Skeletal muscle satellite cell (primary cell): ENCODE results near the gene DUSP16.
"Not testable (repeated sequence)": the region's sequence is repeated elsewhere in the genome, so short reads cannot be mapped to it uniquely, and the experiment has no call there.

Experiments
- H3K27me3 ChIP-seq: 2 replicates; pipeline ENCODE4 v1.7.0; 2013; ENCODE audit warnings: low read length; ENCODE audit not compliant: control insufficient read depth, insufficient read depth
- H3K36me3 ChIP-seq: 2 replicates; pipeline ENCODE4 v1.7.0; 2013; ENCODE audit warnings: mild to moderate bottlenecking, control low read depth, low read length; ENCODE audit not compliant: insufficient read depth
- H3K4me1 ChIP-seq: 2 replicates; pipeline ENCODE4 v1.7.0; 2013; ENCODE audit warnings: low read length; ENCODE audit not compliant: control insufficient read depth, insufficient read depth
- H3K4me2 ChIP-seq: 2 replicates; pipeline ENCODE4 v1.7.0; 2013; ENCODE audit warnings: mild to moderate bottlenecking, low read length
- H3K4me3 ChIP-seq: 2 replicates; pipeline ENCODE4 v1.7.0; 2013; ENCODE audit warnings: low read length
- H3K9ac ChIP-seq: 2 replicates; pipeline ENCODE4 v1.7.0; 2013; ENCODE audit warnings: mild to moderate bottlenecking, low read depth, low read length, moderate library complexity
- H3K9me3 ChIP-seq: replicated peaks from 2 replicates; pipeline ENCODE4 v1.7.0; 2013; ENCODE audit warnings: mild to moderate bottlenecking, control low read depth, low read length

The DUSP16 gene

DNA sequence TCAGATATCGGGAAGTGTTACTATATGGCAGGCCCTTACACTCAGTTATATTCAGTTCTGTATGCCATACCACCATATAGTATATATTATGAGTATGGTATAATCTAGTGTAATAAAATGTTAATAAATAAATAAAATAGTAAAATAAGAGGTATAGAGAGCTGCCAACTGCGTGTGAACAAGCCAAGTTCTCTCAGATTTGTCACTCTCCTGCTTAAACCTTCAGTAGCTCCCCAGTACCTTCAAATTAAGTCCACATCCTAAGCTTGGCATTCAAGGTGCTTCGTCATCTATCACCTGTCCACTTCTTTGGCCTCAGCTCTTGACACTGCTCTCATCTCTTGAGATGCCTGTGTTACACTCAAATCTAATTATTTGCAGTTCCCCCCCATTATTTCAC is 36.2 kb upstream of the DUSP16 start:
- Histone ChIP-seq H3K4me1 (no peaks in the 10 kb centered on the region), H3K4me3 (no peak overlapping the region), H3K9me3 (no peaks in the 10 kb centered on the region), H3K9ac (no peak overlapping the region), H3K36me3 (no peaks in the 10 kb centered on the region), H3K4me2 (no peak overlapping the region), H3K27me3 (peaks cover 19% of the 10 kb centered on the region)

- H3K27me3 ChIP-seq: peaks cover 16% of the 10 kb centered on the region
- not testable (repeated sequence) for H3K4me3 ChIP-seq, H3K4me2 ChIP-seq
Measured at GRCh38 chr12:12596598-12596997, 33.9 kb upstream of the DUSP16 start.

DNA sequence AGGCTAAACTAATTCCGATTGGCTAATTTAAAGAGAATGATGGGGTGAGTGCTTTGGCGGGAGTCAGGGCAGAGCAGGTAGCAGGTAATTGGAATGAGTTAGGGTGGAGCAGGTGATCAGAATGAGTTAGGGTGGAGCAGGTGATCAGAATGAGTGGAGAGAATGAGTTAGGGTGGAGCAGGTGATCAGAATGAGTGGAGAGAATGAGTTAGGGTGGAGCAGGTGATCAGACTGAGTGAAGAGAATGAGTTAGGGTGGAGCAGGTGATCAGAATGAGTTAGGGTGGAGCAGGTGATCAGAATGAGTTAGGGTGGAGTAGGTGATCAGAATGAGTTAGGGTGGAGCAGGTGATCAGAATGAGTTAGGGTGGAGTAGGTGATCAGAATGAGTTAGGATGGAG is 33.3 kb upstream of the DUSP16 start:
- peaks cover 14% of the 10 kb centered on the region for H3K27me3 ChIP-seq
- H3K36me3 ChIP-seq, H3K4me2 ChIP-seq, H3K9ac ChIP-seq, H3K4me1 ChIP-seq, H3K4me3 ChIP-seq, H3K9me3 ChIP-seq: not testable (repeated sequence)

More at GRCh38 chr12:12596598-12596997, 33.9 kb upstream of the DUSP16 start:
- not testable (repeated sequence) for H3K36me3 ChIP-seq, H3K9ac ChIP-seq, H3K9me3 ChIP-seq, H3K4me1 ChIP-seq

GRCh38 chr12:12592930-12593329 is 30.3 kb upstream of the DUSP16 start:
- Histone ChIP-seq H3K36me3 (no peaks in the 10 kb centered on the region), H3K4me2 (no peak overlapping the region), H3K4me3 (no peak overlapping the region), H3K4me1 (peaks cover 5% of the 10 kb centered on the region), H3K9me3 (no peaks in the 10 kb centered on the region), H3K9ac (no peak overlapping the region), H3K27me3 (peaks cover 11% of the 10 kb centered on the region)

- Histone ChIP-seq H3K4me3 (no peak overlapping the region), H3K4me2 (no peak overlapping the region), H3K9me3 (no peaks in the 10 kb centered on the region), H3K4me1 (peaks cover 5% of the 10 kb centered on the region), H3K36me3 (no peaks in the 10 kb centered on the region), H3K9ac (no peak overlapping the region), H3K27me3 (peaks cover 15% of the 10 kb centered on the region)
Measured at GRCh38 chr12:12590961-12591360, 28.3 kb upstream of the DUSP16 start.

DNA sequence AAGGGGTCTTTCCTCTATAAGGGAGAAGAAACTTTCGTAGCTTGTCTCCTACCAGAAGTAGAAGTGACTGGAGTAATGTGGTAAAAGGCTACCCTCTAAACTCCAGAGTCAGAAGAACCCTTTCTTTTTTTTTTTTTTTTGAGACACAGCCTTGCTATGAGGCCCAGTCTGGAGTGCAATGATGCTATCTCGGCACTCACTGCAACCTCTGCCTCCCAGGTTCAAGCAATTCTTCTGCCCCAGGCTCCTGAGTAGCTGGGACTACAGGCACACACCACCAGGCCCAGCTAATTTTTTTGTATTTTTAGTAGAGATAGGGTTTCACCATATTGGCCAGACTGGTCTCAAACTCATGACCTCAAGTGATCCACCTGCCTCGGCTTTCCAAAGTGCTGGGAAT is 25.8 kb upstream of the DUSP16 start:
- H3K27me3 ChIP-seq: peaks cover 18% of the 10 kb centered on the region
- not testable (repeated sequence) for H3K9ac ChIP-seq, H3K9me3 ChIP-seq, H3K36me3 ChIP-seq, H3K4me2 ChIP-seq, H3K4me3 ChIP-seq, H3K4me1 ChIP-seq

- Histone ChIP-seq H3K4me2 (no peak overlapping the region), H3K9ac (no peak overlapping the region)
Measured at GRCh38 chr12:12587878-12588277, 25.2 kb upstream of the DUSP16 start.

GRCh38 chr12:12586879-12587675 is 24.4 kb upstream of the DUSP16 start:
- H3K27me3 ChIP-seq: peaks cover 18% of the 10 kb centered on the region
- no peaks in the 10 kb centered on the region for H3K9me3 ChIP-seq
- H3K4me3 ChIP-seq: no peak overlapping the region
- no peak overlapping the region for H3K9ac ChIP-seq
- no peaks in the 10 kb centered on the region for H3K36me3 ChIP-seq
- no peak overlapping the region for H3K4me2 ChIP-seq
- no peaks in the 10 kb centered on the region for H3K4me1 ChIP-seq

More at GRCh38 chr12:12587878-12588277, 25.2 kb upstream of the DUSP16 start:
- no peaks in the 10 kb centered on the region for H3K9me3 ChIP-seq
- H3K4me1 ChIP-seq: peaks cover 2% of the 10 kb centered on the region
- H3K27me3 ChIP-seq: peaks cover 18% of the 10 kb centered on the region
- H3K4me3 ChIP-seq: no peak overlapping the region
- no peaks in the 10 kb centered on the region for H3K36me3 ChIP-seq

DNA sequence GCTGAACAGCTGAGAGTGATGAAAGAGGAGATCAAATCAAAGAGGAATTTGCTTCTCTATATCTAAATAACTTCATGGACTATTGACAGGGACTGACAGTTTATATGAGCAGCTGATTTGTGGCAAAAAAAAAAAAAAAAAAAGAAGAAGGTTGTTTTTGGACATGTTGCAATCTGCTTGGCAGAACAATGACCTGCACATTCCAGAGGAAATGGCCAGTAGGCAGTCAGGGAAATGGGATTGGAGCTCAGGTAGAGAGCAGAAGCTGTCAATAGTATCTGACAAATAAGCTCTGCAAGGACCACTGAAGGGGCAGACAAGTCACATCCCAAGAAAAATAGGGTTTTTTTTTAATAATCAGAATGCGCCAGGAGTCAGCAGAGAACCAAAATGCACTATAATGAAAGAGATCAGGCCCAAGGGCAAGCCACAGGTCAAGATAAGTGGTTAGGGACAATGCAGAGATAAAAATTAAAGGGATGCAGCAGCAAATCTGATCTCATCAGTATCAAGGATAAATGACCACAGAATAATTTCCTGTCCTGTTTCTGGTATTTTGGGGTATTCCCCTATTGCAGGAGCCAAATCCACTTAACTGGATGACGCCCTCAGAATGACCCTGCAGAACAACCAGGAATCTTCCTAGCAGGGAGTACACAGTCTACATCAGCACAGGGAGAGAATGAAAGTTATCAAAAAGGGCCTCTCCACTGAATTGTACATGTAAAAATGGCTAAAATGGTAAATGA is 22.6 kb upstream of the DUSP16 start:
- H3K9me3 ChIP-seq: no peaks in the 10 kb centered on the region
- no peaks in the 10 kb centered on the region for H3K4me1 ChIP-seq
- H3K4me3 ChIP-seq: no peak overlapping the region
- H3K36me3 ChIP-seq: no peaks in the 10 kb centered on the region
- peaks cover 14% of the 10 kb centered on the region for H3K27me3 ChIP-seq
- no peak overlapping the region for H3K9ac ChIP-seq
- no peak overlapping the region for H3K4me2 ChIP-seq

DNA sequence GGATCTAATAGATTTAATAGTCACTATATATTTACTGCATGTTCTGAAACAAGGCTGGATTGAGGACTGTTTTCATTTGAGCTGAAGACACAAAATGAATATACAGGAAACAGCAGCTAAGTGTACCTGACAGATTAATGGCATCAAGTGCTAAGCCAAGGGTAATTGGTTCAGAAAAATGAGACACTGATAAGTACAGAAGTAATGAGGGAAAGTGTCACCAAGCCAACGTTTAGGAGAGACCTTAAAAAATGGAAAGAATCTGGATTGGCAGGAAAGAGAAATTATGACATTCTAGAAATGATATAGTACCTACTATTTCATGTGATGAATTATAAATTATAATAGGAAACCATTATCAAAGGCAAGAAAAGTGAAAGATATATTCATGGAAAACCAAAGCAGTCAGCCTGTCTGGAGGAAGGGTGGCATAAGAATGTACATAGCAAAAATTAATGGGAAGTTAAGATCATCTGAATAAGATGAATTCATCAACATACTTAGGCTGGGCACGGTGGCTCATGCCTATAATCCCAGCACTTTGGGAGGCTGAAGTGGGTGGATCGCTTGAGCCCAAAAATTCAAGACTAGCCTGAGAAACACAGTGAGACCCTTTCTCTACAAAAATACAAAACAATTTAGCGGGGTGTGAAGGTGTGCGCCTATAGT is 21.0 kb upstream of the DUSP16 start:
- Histone ChIP-seq H3K4me3 (no peak overlapping the region), H3K4me2 (no peak overlapping the region), H3K9ac (no peak overlapping the region), H3K9me3 (no peaks in the 10 kb centered on the region), H3K4me1 (no peaks in the 10 kb centered on the region), H3K36me3 (no peaks in the 10 kb centered on the region), H3K27me3 (peaks cover 7% of the 10 kb centered on the region)

- Histone ChIP-seq H3K27me3 (peaks cover 7% of the 10 kb centered on the region), H3K4me3 (no peak overlapping the region), H3K9ac (no peak overlapping the region)
Measured at GRCh38 chr12:12582895-12583303, 20.2 kb upstream of the DUSP16 start.

More at GRCh38 chr12:12582895-12583303, 20.2 kb upstream of the DUSP16 start:
- Histone ChIP-seq H3K4me2 (no peak overlapping the region), H3K4me1 (no peaks in the 10 kb centered on the region), H3K36me3 (no peaks in the 10 kb centered on the region), H3K9me3 (no peaks in the 10 kb centered on the region)
